Fibroblast of pulmonary artery (primary cell): Measurements from ENCODE around the gene PRKAR1B.
A peak's percentile ranks its signal among the peaks of the same experiment; 100 is the strongest.

Source experiments
- DNase-seq: peaks from one replicate; pipeline ENCODE4 v3.0.0-alpha.2; 2010; ENCODE audit warnings: low read depth
- H3K4me3 ChIP-seq: replicated peaks from 2 replicates; pipeline ENCODE4 v1.5.1; 2011; ENCODE audit warnings: low read depth, mild to moderate bottlenecking, control low read depth, low read length, moderate library complexity
- CTCF ChIP-seq: IDR thresholded peaks from 2 replicates; pipeline ENCODE4 v1.5.1; 2011; ENCODE audit warnings: mild to moderate bottlenecking, control low read depth, low read length, inconsistent platforms; ENCODE audit errors: missing control alignments

The PRKAR1B gene

GRCh38 chr7:543501-544337 is 183.4 kb downstream of the PRKAR1B start:
- DNase-seq = no peak
- TF ChIP-seq CTCF = no peak
- no peak overlapping the region for H3K4me3 ChIP-seq

GRCh38 chr7:542713-543500 is 184.2 kb downstream of the PRKAR1B start:
- DNase-seq = peak; percentile 78
- no peak for TF ChIP-seq CTCF
- no peak overlapping the region for H3K4me3 ChIP-seq

- no peak for DNase-seq
- H3K4me3 ChIP-seq = no peak overlapping the region
- TF ChIP-seq CTCF = no peak
Measured at GRCh38 chr7:542131-542712, 184.9 kb downstream of the PRKAR1B start.

- DNase-seq = no peak
- no peak overlapping the region for H3K4me3 ChIP-seq
- TF ChIP-seq CTCF = no peak
Measured at GRCh38 chr7:541661-542060, 185.4 kb downstream of the PRKAR1B start.

GRCh38 chr7:540997-541396 is 186.1 kb downstream of the PRKAR1B start:
- no peak for TF ChIP-seq CTCF

GRCh38 chr7:540579-540978 is 186.5 kb downstream of the PRKAR1B start:
- no peak for TF ChIP-seq CTCF
- H3K4me3 ChIP-seq = no peak overlapping the region
- DNase-seq = no peak

More at GRCh38 chr7:540997-541396, 186.1 kb downstream of the PRKAR1B start:
- DNase-seq = no peak
- no peak overlapping the region for H3K4me3 ChIP-seq
